GM12874 (cell line): ENCODE measurements around the gene PJVK.

Experiments used
- CTCF ChIP-seq: IDR thresholded peaks from 2 replicates; pipeline ENCODE4 v1.5.1; 2011; ENCODE audit warnings: low read depth, mild to moderate bottlenecking, control low read depth, low read length, moderate library complexity; ENCODE audit not compliant: insufficient read depth

Gene PJVK

GRCh38 chr2:178422097-178422496 is 29.1 kb upstream of the PJVK start:
- TF ChIP-seq CTCF, result no peak

GRCh38 chr2:178425255-178425827 is 25.8 kb upstream of the PJVK start:
- TF ChIP-seq CTCF, result no peak

- no peak for TF ChIP-seq CTCF
Observed at GRCh38 chr2:178426388-178426787, 24.8 kb upstream of the PJVK start.

DNA sequence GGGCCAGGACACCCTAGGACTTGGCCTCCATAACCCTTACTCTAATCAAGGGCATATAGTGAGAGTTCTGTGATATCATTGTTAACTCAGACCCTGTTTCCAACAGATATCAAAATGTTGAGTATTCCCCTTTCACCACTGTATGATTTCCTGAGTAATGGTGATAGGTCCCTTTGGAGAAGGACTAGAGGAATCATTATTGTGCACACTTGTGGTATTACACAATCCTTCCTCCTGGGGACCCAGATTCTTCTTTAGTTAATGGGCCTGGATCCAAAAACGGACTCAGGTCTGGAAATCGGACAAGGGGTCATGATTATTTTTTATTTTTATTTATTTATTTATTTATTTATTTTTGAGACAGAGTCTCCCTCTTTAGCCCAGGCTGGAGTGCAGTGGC is 23.7 kb upstream of the PJVK start:
- TF ChIP-seq CTCF, result no peak

GRCh38 chr2:178428396-178428806 is 22.8 kb upstream of the PJVK start:
- no peak for TF ChIP-seq CTCF

- no peak for TF ChIP-seq CTCF
Observed at GRCh38 chr2:178429336-178429735, 21.8 kb upstream of the PJVK start.

DNA sequence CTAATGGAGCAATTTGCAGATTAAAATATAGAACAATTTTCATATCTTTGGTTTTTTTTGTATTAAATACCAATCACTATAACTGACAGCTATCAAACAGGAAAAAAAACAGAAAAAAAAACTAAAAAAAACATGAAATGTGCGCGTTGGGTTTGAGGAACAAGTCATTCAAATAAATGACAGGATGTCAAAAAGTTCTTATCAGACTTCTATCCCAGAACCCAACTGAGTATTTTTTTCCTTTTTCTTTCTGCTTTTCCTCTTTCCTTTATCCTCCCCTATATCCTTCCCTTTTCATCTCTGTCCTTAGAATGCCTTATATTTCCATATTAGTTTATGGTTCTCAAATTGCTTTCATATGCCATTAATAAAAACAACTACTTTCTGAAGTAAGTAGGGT is 14.5 kb upstream of the PJVK start:
- no peak for TF ChIP-seq CTCF
